DOHH2 (cell line): ENCODE data around the gene PHRF1.

Source experiments
- H3F3A ChIP-seq: fragments of 200-600 bp; sonication (generic), shearing (Covaris generic); 2 replicates; pipeline ENCODE4 v1.6.0; 2016; ENCODE audit warnings: antibody characterized with exemption, mild to moderate bottlenecking; ENCODE audit not compliant: control insufficient read depth, insufficient read depth
- H3K27ac ChIP-seq: fragments of 200-600 bp; sonication (generic); 2 replicates; pipeline ENCODE4 v1.5.1; 2014; ENCODE audit warnings: low read depth, mild to moderate bottlenecking, low read length, moderate library complexity
- H3K27me3 ChIP-seq: fragments of 200-600 bp; sonication (generic); 2 replicates; pipeline ENCODE4 v1.6.1; 2014; ENCODE audit warnings: mild to moderate bottlenecking, low read length, mixed read lengths; ENCODE audit not compliant: control insufficient read depth
- H3K36me3 ChIP-seq: fragments of 200-600 bp; sonication (generic); 2 replicates; pipeline ENCODE4 v1.6.1; 2014; ENCODE audit warnings: mild to moderate bottlenecking, low read length, moderate library complexity, mixed read lengths; ENCODE audit not compliant: control insufficient read depth
- H3K4me1 ChIP-seq: fragments of 200-600 bp; sonication (generic); 2 replicates; pipeline ENCODE4 v1.6.1; 2014; ENCODE audit warnings: mild to moderate bottlenecking, low read length, mixed read lengths; ENCODE audit not compliant: control insufficient read depth
- H3K4me2 ChIP-seq: fragments of 200-600 bp; sonication (generic); 2 replicates; pipeline ENCODE4 v1.6.0; 2014; ENCODE audit warnings: mild to moderate bottlenecking, low read length, moderate library complexity
- H3K4me3 ChIP-seq: fragments of 200-600 bp; sonication (generic); 2 replicates; pipeline ENCODE4 v1.5.1; 2014; ENCODE audit warnings: mild to moderate bottlenecking, low read length, mixed read lengths
- H3K79me2 ChIP-seq: fragments of 200-600 bp; sonication (generic); 2 replicates; pipeline ENCODE4 v1.6.1; 2014; ENCODE audit warnings: mild to moderate bottlenecking, low read length, mixed read lengths; ENCODE audit not compliant: control insufficient read depth
- H3K9me2 ChIP-seq: fragments of 200-600 bp; sonication (generic); replicated peaks from 2 replicates; pipeline ENCODE4 v1.6.1; 2014; ENCODE audit warnings: mild to moderate bottlenecking, low read length, mixed read lengths; ENCODE audit not compliant: control insufficient read depth
- H3K9me3 ChIP-seq: fragments of 200-600 bp; sonication (generic); 2 replicates; pipeline ENCODE4 v1.6.1; 2014; ENCODE audit warnings: antibody characterized with exemption, low read length, mixed read lengths; ENCODE audit not compliant: control insufficient read depth, insufficient read depth
- H4K20me1 ChIP-seq: fragments of 200-600 bp; sonication (generic); 2 replicates; pipeline ENCODE4 v1.6.0; 2014; ENCODE audit warnings: low read depth, mild to moderate bottlenecking, antibody characterized with exemption, low read length, moderate library complexity; ENCODE audit not compliant: control insufficient read depth, insufficient read depth
- EZH2phosphoT487 ChIP-seq: fragments of 200-600 bp; sonication (generic); IDR thresholded peaks from 2 replicates; pipeline ENCODE4 v1.6.1; 2017; ENCODE audit warnings: borderline replicate concordance, mild to moderate bottlenecking, antibody characterized with exemption, low read length, moderate library complexity, mixed read lengths
- TF ChIP-seq, protein P1 (sequence below): fragments of 200-600 bp; sonication (generic); IDR thresholded peaks from one replicate; pipeline ENCODE4 v1.5.1; 2014; ENCODE audit warnings: antibody characterized with exemption, mild to moderate bottlenecking, low read depth, low read length; ENCODE audit not compliant: poor library complexity, severe bottlenecking

PHRF1 gene

DNA sequence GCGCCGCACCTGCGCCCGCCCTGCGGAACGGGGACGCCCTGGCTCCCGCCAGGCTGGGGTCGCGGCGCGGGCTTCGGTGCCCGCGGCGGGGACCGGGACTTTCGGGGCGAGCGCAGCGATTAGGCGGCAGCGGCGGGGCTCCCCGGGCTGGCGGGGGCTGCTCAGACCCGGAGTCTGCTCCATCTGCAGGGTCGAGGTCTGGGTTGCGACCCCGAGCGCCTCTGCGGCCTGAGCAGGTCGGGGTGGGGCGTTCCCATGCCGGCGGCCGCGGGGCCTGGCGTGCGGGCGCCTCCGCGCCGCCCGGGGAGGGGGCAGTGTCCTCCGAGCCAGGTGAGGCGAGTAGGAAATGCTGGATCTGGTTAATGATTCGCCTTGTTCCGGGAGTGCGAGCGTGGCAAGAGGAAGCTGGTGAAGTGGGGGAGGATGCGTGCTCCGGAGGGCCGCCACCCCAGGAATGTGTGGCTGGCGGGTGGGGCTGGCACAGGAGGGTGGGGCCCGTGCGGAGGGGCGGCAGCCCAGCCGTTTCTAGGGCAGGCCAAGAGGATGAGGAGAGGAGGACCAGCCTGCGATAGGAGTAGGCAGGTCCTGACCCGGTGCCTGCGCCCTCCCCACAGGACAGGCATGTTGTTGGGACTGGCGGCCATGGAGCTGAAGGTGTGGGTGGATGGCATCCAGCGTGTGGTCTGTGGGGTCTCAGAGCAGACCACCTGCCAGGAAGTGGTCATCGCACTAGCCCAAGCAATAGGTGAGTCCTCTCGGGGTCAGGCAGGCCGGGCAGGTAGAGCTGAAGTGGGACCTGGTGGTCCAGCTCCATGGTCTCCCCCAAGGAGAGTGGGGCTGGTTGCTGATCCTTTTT lies 14.9 kb upstream of the PHRF1 start:
- H3K4me1 ChIP-seq: peaks cover 16% of the 10 kb centered on the region
- TF ChIP-seq, protein P1, sequence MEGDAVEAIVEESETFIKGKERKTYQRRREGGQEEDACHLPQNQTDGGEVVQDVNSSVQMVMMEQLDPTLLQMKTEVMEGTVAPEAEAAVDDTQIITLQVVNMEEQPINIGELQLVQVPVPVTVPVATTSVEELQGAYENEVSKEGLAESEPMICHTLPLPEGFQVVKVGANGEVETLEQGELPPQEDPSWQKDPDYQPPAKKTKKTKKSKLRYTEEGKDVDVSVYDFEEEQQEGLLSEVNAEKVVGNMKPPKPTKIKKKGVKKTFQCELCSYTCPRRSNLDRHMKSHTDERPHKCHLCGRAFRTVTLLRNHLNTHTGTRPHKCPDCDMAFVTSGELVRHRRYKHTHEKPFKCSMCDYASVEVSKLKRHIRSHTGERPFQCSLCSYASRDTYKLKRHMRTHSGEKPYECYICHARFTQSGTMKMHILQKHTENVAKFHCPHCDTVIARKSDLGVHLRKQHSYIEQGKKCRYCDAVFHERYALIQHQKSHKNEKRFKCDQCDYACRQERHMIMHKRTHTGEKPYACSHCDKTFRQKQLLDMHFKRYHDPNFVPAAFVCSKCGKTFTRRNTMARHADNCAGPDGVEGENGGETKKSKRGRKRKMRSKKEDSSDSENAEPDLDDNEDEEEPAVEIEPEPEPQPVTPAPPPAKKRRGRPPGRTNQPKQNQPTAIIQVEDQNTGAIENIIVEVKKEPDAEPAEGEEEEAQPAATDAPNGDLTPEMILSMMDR: no peak
- no peak for TF ChIP-seq EZH2phosphoT487
- no peaks in the 10 kb centered on the region for H3F3A ChIP-seq
- peaks cover 19% of the 10 kb centered on the region for H3K27me3 ChIP-seq
- H4K20me1 ChIP-seq: no peaks in the 10 kb centered on the region
- peak overlapping the region; percentile 94 for H3K4me3 ChIP-seq
- H3K36me3 ChIP-seq: peaks cover 4% of the 10 kb centered on the region
- H3K79me2 ChIP-seq: peaks cover 6% of the 10 kb centered on the region
- peak overlapping the region; percentile 93 for H3K4me2 ChIP-seq
- no peaks in the 10 kb centered on the region for H3K9me3 ChIP-seq
- H3K27ac ChIP-seq: no peak overlapping the region
- H3K9me2 ChIP-seq: no peaks in the 10 kb centered on the region

DNA sequence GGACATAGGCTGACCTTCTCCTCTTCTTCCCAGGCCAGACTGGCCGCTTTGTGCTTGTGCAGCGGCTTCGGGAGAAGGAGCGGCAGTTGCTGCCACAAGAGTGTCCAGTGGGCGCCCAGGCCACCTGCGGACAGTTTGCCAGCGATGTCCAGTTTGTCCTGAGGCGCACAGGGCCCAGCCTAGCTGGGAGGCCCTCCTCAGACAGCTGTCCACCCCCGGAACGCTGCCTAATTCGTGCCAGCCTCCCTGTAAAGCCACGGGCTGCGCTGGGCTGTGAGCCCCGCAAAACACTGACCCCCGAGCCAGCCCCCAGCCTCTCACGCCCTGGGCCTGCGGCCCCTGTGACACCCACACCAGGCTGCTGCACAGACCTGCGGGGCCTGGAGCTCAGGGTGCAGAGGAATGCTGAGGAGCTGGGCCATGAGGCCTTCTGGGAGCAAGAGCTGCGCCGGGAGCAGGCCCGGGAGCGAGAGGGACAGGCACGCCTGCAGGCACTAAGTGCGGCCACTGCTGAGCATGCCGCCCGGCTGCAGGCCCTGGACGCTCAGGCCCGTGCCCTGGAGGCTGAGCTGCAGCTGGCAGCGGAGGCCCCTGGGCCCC lies 14.1 kb upstream of the PHRF1 start:
- peaks cover 18% of the 10 kb centered on the region for H3K4me1 ChIP-seq
- TF ChIP-seq, protein P1: no peak
- TF ChIP-seq EZH2phosphoT487: no peak
- H3K79me2 ChIP-seq: peaks cover 8% of the 10 kb centered on the region
- H3F3A ChIP-seq: no peaks in the 10 kb centered on the region
- H3K4me3 ChIP-seq: peak overlapping the region; percentile 94
- H3K4me2 ChIP-seq: peak overlapping the region; percentile 93
- H3K27me3 ChIP-seq: peaks cover 12% of the 10 kb centered on the region
- no peaks in the 10 kb centered on the region for H3K9me2 ChIP-seq
- peaks cover 6% of the 10 kb centered on the region for H3K36me3 ChIP-seq
- no peak overlapping the region for H3K27ac ChIP-seq
- H3K9me3 ChIP-seq: no peaks in the 10 kb centered on the region
- no peaks in the 10 kb centered on the region for H4K20me1 ChIP-seq

DNA sequence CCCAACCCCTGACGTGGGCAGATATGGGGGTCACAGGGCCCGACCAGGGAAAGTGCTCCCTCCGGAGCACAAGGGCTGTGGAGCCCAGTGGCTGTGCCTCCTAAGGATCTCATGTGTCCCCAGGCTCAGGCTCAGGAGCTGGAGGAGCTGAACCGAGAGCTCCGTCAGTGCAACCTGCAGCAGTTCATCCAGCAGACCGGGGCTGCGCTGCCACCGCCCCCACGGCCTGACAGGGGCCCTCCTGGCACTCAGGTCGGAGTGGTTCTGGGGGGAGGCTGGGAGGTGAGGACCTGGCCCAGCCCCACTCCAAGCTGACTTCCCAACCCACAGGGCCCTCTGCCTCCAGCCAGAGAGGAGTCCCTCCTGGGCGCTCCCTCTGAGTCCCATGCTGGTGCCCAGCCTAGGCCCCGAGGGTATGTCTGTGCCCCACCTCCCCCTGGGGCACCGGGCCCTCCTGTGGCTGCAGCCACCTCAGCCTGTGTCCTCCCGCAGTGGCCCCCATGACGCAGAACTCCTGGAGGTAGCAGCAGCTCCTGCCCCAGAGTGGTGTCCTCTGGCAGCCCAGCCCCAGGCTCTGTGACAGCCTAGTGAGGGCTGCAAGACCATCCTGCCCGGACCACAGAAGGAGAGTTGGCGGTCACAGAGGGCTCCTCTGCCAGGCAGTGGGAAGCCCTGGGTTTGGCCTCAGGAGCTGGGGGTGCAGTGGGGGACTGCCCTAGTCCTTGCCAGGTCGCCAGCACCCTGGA lies 13.0 kb upstream of the PHRF1 start:
- peaks cover 27% of the 10 kb centered on the region for H3K4me1 ChIP-seq
- H3F3A ChIP-seq: no peaks in the 10 kb centered on the region
- H3K9me3 ChIP-seq: no peaks in the 10 kb centered on the region
- H3K9me2 ChIP-seq: no peaks in the 10 kb centered on the region
- H3K4me2 ChIP-seq: no peak overlapping the region
- H3K36me3 ChIP-seq: peaks cover 15% of the 10 kb centered on the region
- peaks cover under 1% of the 10 kb centered on the region; the same call in 1 of the 2 replicates for H3K27me3 ChIP-seq
- peaks cover 17% of the 10 kb centered on the region for H3K79me2 ChIP-seq
- no peak overlapping the region for H3K4me3 ChIP-seq
- TF ChIP-seq, protein P1: no peak
- no peak for TF ChIP-seq EZH2phosphoT487
- H3K27ac ChIP-seq: no peak overlapping the region
- H4K20me1 ChIP-seq: no peaks in the 10 kb centered on the region
